HG02884 (cell line): ENCODE data around the gene MALT1.
"Not testable (repeated sequence)": the region's sequence is repeated elsewhere in the genome, so short reads cannot be mapped to it uniquely, and the experiment has no call there.

ENCODE experiments used
- ATAC-seq: cut with Tn5 transposase; IDR thresholded peaks from one replicate; pipeline ENCODE4 v1.9.1; 2021; ENCODE audit warnings: mild to moderate bottlenecking, moderate library complexity; ENCODE audit not compliant: unreplicated experiment

MALT1 gene

DNA sequence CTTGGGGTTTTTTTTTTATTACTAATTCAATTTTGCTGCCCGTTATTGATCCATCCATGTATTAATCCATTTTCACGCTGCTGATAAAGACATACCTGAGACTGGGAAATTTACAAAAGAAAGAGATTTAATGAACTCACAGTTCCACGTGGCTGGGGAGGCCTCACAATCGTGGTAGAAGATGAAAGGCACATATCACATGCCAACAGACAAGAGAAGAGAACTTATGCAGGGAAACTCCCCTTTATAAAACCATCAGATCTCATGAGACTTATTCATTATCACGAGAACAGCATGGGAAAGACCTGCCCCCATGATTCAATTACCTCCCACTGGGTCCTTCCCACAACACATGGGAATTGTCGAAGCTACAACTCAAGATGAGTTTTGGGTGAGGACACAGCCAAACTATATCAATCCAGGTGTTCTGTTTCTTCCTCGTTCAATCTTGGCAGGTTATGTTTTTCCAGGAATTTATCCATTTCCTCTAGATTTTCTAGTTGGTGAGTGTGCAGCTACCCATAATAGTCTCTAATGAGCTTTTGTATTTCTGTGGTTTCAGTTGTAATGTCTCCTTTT lies 18.0 kb upstream of the MALT1 start:
- not testable (repeated sequence) for ATAC-seq

DNA sequence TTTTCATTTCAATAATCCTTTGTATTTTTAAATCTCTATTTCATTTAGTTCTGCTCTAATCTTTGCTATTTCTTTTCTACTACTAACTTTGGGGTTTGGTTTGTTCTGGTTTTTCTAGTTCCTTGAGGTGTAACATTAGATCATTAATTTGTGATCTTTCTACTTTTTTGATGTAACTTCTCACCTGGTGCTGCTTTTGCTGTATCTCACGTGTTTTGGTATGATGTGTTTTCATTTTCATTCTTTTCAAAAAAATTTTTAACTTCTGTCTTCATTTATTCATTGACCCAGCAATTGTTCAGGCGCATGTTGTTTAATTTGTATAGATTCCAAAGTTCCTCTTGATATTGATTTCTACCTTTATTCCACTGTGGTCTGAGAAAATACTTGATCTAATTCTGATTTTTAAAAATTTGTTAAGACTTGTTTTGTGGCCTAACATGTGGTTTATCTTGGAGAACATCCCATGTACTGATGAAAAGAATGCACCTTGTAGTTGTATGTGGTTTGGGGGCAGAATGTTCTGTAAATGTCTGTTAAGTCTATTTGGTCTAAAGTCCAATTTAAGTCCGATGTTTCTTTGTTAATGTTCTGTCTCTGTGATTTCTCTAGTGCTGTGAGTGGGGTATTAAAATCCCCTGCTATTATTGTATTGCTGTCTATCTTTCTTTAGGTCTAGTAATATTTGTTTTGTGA lies 17.3 kb upstream of the MALT1 start:
- no peak for ATAC-seq

DNA sequence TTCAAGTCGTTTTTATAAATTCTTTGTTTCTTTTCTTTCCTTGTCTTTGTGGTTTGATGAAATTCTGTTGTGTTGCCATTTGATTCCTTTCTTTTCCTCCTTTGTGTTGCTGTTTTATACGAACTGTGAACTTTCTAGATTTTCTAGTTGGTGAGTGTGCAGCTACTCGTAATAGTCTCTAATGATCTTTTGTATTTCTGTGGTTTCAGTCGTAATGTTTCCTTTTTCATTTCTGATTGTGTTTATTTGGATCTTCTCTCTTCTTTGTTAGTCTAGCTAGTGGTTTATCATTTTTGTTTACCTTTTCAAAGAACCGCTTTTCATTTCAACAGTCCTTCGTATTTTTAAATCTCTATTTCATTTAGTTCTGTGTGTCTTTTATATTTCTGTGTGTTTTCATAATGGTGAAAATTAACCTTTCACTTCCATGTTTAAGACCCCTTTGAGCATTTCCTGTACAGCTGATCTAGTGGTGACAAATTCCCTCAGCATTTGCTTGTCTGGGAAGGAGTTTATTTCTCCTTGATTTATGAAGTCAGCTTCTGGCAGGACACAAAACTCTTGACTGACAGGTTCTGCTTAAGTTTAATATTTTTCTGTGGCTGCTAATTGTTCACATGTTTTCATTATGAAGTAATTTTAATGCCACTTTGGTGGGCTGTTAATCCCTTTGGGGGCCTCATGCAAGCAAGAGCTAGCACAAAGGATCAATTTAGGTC lies 16.2 kb upstream of the MALT1 start:
- no peak for ATAC-seq

DNA sequence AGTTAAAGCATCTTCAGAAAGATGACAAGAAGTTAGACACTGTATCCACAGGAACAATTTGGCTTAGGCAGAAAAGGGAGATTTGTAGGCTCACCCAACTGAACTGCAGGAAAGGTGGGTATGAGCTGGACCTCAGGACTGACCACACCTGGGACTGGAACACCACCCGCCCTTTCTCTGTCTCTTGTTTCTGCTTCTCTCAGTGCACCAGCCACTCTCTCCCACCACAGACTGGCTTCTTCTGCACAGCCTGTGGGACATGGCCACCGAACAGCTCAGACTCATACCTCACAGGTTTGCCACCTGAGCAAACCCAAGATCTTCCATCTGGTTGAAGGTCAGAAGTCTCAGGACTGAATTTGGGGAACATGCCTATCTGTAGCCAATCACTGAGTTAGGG lies 14.2 kb upstream of the MALT1 start:
- ATAC-seq: no peak

DNA sequence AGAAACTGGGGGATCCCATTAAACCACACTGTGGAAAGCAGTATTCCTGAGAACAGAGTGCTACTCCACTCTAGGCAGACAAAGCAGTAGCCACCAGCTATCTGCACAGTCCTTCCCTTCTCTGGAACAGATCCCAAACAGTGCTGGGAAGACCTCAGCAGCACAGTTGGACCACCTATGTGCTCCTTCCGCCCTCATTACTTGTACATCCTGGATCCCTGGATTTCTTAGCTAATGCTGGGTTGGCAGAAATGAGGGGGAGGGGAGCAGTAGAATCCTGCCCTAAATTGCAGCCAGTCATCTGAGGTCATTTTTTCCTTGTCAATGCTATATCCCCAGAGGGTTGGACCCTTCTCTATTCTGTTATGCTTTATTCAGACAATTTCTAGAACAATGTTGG lies 13.8 kb upstream of the MALT1 start:
- no peak for ATAC-seq

DNA sequence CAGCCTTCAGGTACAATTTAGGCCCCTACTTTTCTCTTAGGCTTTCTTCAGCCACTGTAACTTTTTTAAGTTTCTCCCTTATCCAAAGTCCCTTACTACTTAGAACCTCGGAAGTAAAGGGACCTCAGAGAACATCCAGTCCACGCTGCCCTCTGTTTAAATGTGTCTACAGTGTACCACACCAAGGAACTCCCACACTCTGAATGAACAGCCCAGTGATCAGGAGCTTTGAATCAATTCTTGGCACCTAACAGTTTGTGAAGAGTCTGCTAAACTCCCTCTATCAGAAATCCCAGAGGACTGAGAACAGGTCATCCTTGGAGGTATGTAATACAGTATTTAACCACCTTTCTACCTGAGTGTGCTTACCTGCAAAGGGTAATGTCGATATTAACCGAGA lies 11.6 kb upstream of the MALT1 start:
- ATAC-seq: no peak

DNA sequence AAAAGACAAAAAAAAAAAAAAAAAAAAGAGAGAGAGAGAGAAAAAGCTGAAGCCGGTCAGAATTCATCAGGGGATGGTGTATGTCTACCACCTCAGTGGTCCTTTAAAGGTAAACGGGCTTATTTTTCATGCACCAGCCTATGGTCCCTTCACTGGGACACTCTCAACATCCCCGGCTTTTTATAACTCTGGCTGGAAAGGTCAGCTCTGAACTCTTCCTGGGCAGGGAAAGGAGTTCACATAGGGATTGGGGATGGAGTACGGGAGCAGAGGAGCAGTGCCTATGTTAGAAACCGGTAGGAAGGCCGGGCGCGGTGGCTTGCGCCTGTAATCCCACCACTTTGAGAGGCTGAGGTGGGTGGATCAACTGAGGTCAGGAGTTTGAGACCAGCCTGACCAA lies 10.3 kb upstream of the MALT1 start:
- ATAC-seq: no peak

DNA sequence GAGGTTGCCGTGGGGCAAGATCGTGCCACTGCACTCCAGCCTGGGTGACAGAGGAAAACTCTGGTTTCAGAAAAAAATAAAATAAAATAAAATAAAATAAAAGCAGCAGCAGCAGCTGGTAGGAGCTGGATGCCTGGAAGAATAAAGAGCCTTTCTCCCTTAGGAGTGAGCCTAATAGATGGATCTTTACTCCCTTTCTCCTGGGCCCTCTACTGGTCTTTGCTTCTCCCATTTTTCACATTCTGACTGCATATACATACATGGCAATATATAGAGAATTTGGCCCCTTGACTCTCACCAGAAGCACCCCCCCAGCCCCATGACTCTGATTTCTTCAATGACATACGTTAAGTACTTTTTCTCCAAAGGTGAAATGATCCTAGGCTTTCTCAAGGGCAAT lies 9.8 kb upstream of the MALT1 start:
- no peak for ATAC-seq

DNA sequence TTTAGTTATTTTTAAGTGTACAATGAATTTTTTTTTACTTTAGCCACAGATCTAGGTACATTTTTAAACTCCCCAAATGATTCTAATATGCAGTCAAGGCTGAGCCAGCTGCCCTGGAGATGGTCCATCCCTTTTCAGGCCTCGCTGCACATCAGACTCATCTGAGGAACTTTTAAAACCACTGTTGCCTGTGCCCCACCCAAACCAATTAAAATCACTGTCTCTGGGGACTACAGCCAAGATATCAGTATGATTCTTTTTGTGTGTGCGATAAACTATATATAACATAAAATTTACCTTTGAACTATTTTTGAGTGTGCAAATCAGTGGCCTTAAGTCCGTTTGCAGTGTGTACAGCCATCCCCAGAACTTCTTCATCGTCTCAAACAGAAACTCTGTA lies 9.1 kb upstream of the MALT1 start:
- peak; percentile 38 for ATAC-seq

DNA sequence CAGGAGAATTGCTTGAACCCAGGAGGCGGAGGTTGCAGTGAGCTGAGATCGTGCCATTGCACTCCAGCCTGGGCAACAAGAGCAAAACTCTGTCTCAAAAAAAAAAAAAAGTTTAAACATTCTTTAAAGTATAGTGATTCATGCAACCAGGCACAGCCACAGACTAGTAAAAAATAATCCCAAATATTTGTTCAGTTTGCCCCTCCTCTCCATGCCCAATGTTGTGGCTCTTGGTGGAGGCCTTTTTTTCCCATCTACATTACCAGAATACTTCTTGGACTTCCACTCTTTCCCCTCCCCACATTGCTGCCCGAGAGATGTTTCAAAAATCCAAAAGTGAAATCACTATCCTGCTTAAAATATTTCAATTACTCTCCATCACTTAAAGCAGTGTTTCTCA lies 5.1 kb upstream of the MALT1 start:
- no peak for ATAC-seq

DNA sequence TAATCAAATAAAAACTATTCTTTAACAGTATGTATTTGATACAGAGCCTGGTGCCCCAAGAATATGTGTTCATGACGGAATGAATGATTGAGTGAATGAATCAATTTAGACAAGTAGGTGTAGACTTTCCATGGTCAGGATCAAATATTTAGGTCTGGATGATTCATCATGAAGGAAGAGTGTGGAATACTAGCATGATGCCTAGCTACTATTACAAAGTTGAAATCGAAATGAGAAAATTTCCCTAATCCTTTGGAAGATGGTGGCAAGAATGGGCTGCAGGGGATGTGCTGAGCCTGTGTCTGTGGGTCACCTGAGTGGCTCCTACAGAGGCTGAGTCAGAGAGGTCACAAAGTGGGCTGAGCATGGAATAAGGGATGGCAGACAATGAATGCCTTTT lies 3.1 kb upstream of the MALT1 start:
- ATAC-seq: no peak

DNA sequence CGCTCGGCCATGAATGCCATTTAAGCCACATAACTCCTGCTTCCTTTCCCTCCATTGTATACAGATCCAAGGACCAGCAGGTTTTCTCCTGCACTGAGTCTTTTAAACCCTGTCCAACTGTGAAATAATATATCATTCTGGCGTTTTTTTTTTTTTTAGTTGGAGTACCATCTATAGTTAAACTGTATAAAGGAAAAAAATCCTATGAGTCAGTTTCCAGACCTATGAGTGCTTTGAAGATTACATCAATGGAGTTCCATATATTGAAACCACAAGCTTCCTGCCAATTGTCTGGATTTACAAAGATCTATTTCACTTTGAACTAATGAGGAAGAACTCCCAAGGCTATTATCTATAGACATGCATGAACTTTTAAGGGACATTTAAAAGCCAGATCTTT lies 2.4 kb upstream of the MALT1 start:
- ATAC-seq: no peak

DNA sequence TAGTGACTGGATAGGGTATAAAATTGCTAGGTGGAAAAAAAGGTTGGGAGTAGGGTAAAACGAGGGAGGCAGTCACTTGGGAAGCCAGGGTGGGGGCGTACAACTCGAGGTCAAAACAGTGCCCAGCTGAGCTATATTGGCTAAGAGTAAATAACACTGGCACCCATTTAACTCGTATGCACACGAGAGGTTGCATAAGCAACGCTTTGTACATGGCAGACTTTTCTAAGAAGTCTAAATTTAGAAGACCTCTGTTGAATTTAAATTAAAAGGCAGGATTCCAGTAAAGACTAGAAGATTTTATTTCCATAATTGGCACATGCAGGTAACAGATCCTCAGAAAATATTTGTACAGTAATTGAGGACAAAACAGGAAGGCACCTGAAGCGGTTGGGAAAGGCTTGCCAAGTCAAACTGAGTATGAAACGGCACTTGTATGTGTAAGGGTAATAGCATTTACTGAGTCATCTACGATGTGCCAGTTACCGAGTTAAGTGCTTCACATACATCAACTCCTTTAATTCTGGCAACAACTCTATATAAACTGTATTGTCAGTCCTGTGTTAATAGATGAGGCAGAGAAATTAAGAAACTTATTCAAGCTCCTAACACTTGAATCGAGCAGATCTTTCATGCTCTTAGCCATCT lies 1.4 kb upstream of the MALT1 start:
- ATAC-seq: no peak

DNA sequence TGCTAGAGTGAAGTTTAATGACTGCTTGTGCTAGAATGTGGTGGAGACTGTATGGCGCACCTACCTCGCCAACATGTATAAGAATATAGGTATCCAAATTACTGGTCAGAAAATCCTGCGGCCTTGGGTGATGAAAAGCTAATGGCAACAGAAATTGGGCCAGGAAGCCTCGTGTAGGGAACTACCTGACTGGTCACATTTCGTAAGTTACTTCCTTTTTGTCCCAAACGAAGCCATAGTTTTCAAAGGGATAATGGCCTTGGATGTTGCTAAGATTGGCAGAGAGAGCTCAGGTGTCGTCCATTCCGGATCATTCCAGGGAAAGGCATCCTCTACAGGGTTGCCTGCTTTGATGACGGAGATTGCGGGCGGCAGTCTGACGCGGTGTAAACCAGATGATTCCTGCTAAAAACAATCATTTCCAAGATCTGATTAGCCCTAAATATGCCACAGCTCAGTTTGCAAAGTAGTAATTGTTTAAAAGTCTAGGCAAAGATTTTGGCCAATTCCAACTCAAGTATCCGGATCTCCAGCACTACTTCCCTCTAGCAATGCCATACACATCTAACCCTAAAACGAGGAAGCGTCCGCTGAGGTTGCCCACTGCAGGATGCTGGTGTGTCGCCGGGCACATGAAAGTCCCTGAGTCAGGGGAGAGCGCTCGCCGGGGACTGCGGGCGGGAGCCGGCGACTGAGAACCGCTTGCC lies 708 bp upstream of the MALT1 start:
- no peak for ATAC-seq

DNA sequence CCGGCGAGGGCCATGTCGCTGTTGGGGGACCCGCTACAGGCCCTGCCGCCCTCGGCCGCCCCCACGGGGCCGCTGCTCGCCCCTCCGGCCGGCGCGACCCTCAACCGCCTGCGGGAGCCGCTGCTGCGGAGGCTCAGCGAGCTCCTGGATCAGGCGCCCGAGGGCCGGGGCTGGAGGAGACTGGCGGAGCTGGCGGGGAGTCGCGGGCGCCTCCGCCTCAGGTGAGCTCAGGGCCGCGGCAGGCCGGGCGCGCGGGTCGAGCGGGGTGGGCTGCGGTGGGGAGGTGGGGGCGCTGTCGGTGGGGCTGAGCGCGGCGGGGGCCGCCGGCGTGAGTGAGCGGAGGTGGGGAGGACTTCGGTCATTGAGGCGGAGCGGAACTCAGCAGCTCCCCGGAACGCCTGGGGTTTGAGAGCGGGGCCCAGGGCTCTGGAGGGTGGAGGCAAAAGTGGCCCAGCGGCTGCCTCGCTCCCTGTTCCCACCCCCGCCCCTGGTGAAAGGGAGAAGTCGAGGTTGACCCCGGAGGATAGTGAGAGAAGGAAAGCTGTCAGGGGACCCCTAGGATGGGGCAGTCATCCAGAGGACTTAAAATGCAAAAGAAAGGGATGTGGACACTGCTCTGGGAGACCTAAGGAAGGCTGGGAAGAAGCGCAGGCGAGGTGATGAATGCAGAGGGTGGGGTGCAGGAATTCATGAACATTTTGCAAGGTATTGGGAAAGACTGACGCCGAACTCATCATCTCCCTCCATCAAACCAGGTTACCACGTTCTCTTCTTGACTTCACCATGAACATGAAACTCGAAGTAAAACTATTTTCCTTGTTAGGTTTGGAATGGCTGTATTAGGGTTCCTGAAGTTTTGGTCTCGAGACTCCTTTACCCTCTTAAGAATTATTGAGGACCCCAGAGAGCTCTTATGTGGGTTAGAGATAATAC lies 633 bp downstream of the MALT1 start:
- ATAC-seq: peak; percentile 35

DNA sequence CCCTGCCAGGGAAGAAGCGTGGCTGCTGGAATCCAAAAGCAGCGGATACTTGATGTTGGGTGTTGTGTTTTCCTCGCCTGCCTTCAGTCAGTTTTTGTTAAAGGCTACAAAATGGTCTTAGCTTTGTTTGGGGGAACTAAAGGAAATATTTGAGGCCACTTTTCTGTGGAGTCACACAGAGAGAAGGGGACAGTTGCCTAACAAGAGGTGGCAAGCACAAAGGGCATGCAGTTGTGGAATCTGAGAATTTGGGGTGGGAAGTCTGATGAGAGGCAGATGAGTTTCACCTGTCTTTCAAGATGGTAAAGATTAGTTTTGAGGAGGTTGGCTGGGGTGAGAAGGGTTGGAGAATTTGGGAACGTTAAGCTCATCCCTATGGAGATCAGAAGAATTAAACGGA lies 2.9 kb downstream of the MALT1 start:
- no peak for ATAC-seq

DNA sequence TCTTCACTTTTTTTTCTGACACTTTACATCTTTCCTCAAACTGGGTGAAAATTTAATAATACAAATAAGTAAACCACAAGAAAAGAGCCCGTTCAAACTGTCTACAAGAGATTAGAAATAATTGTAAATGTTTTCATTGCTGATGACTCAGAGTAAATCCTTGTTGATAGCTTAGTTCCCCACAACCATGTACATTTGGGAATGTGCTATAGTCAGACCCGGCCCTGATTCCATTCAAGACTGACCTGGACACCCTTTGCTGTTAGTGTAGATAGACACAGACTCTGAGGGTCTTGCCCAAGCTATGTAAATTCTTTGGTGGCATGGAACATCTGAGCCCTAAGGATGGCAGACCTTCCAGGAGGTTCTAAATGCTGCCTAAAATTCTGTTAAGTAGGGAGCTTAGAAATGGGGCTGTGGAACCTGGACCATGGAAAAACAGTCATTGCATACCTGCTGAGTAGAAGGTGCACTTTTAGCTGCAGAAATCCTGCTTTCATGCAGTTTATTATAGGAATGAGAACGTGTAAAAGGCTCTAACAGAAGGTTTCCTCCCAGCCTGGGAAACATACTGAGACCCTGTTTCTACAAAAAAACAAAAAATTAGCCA lies 3.7 kb downstream of the MALT1 start:
- no peak for ATAC-seq

DNA sequence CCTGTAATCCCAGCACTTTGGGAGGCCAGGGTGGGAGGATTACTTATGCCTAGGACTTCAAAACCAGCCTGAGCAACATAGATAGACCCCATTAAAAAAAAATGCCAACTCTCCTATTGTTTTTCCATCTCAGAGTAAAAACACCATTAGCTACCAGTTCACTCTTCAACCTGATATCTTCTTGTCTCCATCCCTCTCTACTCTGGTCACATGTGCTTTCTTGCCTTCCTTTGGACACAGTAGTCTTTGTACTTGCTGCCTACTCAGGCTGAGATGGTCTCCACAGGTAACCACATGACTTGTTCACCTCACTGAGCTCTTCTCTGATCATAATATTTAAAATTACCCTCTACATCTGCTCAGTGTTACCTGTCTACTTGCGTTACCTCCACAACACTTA lies 5.0 kb downstream of the MALT1 start:
- no peak for ATAC-seq

DNA sequence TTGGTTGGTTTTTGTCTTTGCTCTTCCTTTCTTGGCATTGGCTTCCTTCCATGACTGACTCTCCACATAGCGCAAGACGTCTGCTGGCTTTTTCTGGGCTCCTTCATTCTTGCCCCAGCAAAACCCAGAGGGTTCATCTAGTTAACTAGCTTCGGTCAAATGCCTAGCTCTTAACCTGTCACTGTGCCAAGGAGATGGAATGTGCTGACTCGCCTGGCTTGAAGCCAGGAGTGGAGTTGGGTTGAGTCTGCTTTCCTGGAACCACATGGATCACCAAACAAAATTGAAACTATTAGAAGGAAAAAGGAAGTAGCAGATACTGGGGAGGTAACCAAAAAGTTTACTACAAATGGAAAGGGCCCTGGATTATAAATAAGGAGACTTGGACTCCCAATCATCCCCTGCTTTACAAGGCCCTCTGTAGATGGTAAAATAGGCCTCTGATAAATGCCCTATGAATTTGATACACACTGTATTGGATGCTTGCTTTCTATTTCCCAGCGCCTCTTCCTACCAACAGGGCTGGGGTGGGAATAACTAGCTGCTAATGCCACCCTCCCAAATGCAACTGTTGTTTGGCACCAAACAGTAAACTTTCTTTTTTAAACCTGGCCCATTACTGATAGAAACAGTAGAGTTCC lies 11.3 kb downstream of the MALT1 start:
- ATAC-seq: no peak
